Upper lobe of left lung (tissue), 6 donors: ENCODE data around the gene SEL1L. TPM values are rescaled to one million over a fixed set of nuclear protein-coding genes. Genes with fewer than 3 reads are reported as not detected.

Experiments used
- ATAC-seq, 2 donors: fragments of 200-7000 bp; cut with Tn5 transposase; one replicate each; pipeline ENCODE4 v1.9.1; 2022; ENCODE audit warnings: mild to moderate bottlenecking in 2 of 2, moderate library complexity in 2 of 2; ENCODE audit not compliant: low FRiP score in 2 of 2
- DNase-seq, 2 donors: peaks; one replicate each; pipeline ENCODE4 v3.0.0-alpha.2; 2019 to 2020
- H3K27ac ChIP-seq, 4 donors: fragments of 200-600 bp; sonication (generic); one replicate each; pipeline ENCODE4 v1.5.1; 2016 to 2019
- H3K27me3 ChIP-seq, 4 donors: fragments of 200-600 bp; sonication (generic); one replicate each; pipeline ENCODE4 v1.5.1; 2017 to 2019
- H3K36me3 ChIP-seq, 4 donors: fragments of 200-600 bp; sonication (generic); one replicate each; pipeline ENCODE4 v1.5.1; 2016 to 2019
- H3K4me1 ChIP-seq, 4 donors: fragments of 200-600 bp; sonication (generic); one replicate each; pipeline ENCODE4 v1.5.1; 2018 to 2019
- H3K4me3 ChIP-seq, 4 donors: fragments of 200-600 bp; sonication (generic); one replicate each; pipeline ENCODE4 v1.5.1; 2017 to 2019; ENCODE audit warnings: mild to moderate bottlenecking in 2 of 4, moderate library complexity in 1 of 4
- H3K9me3 ChIP-seq, 4 donors: fragments of 200-600 bp; sonication (generic); one replicate each; pipeline ENCODE4 v1.5.1; 2018 to 2019
- EP300 ChIP-seq, 4 donors: sonication (generic); formaldehyde crosslinking; IDR thresholded peaks; one replicate each; pipeline ENCODE4 v1.5.1; 2017; ENCODE audit warnings: antibody characterized with exemption in 4 of 4, control low read depth in 2 of 4
- POLR2A ChIP-seq, 4 donors: fragments of 450-650 bp; IDR thresholded peaks; one replicate each; pipeline ENCODE4 v1.5.1; 2016 to 2017; ENCODE audit warnings: antibody characterized with exemption in 4 of 4, mild to moderate bottlenecking in 2 of 4
- POLR2AphosphoS5 ChIP-seq, 2 donors: sonication (generic); formaldehyde crosslinking; IDR thresholded peaks; one replicate each; pipeline ENCODE4 v1.5.1; 2017; ENCODE audit warnings: antibody characterized with exemption in 2 of 2
- WGBS, 2 donors: methylation state at CpG; one replicate each; pipeline ENCODE4 v1.1.5; 2017 to 2018; 5-methylcytosine and 5-hydroxymethylcytosine counted together
- total RNA-seq, 6 donors: library from RNA; depleted of rRNA in 4 of 6; stranded (reverse); fragments of >200 nt in 4 of 6; gene quantifications; one replicate each; pipeline versions ENCODE4 v1.1.0 to v1.2.1, GENCODE V29; 2016 to 2021
- TF ChIP-seq, protein P1 (sequence below), 6 experiments: fragments of 450-650 bp in 4 of 6; fragments of 200-600 bp in 2 of 6; sonication (generic) in 2 of 6; IDR thresholded peaks; one replicate each; pipeline ENCODE4 v1.5.1; 2016 to 2019; ENCODE audit warnings: antibody characterized with exemption in 6 of 6
- donor health status: DM: no; HTN: no; CAD: no; lungs with moderate emphysema.
- donor health status: DM: no; HTN: yes; CAD: no; lungs with severe emphysema.

SEL1L gene
- total RNA-seq, 6 donors from 2014 or later, result 24.1 to 120 (median 64.0) TPM

DNA sequence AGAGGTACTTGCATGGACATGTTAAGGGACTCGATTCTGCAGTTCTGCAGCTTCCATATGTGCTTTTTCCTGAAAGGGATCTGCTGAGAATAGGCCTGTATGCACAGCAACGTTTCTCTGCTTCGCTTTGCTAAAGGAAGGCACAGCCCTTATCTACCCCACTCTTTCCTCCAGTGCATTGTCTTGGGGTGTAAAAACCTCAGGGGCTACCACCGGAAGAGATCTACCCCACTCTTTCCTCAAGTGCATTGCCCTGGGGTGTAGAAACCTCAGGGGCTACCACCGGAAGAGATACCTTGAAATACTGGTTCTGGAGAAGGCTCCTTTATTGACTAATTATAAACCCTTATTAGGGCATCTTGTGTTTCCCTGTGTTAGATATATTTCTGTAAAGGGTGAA, 52.9 kb downstream of the SEL1L start:
- H3K36me3 ChIP-seq, result peaks cover 33 to 94% (median 57%) of the 10 kb centered on the region in 4 donors
- DNase-seq, result no peak
- H3K27me3 ChIP-seq, result no peaks in the 10 kb centered on the region
- no peaks in the 10 kb centered on the region for H3K4me1 ChIP-seq
- no peak overlapping the region for H3K4me3 ChIP-seq
- ATAC-seq, result no peak
- TF ChIP-seq, protein P1, sequence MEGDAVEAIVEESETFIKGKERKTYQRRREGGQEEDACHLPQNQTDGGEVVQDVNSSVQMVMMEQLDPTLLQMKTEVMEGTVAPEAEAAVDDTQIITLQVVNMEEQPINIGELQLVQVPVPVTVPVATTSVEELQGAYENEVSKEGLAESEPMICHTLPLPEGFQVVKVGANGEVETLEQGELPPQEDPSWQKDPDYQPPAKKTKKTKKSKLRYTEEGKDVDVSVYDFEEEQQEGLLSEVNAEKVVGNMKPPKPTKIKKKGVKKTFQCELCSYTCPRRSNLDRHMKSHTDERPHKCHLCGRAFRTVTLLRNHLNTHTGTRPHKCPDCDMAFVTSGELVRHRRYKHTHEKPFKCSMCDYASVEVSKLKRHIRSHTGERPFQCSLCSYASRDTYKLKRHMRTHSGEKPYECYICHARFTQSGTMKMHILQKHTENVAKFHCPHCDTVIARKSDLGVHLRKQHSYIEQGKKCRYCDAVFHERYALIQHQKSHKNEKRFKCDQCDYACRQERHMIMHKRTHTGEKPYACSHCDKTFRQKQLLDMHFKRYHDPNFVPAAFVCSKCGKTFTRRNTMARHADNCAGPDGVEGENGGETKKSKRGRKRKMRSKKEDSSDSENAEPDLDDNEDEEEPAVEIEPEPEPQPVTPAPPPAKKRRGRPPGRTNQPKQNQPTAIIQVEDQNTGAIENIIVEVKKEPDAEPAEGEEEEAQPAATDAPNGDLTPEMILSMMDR (IDR thresholded peaks at IDR 0.05), result no peak
- no peak for TF ChIP-seq POLR2AphosphoS5 (IDR thresholded peaks at IDR 0.05)
- TF ChIP-seq EP300 (IDR thresholded peaks at IDR 0.05), result no peak
- no peak for TF ChIP-seq POLR2A (IDR thresholded peaks at IDR 0.05)
- no peak overlapping the region for H3K27ac ChIP-seq
- H3K9me3 ChIP-seq, result no peaks in the 10 kb centered on the region
- WGBS, 2 donors, result 75 to 85% methylated on average over 5 of the region's 5 CpGs

DNA sequence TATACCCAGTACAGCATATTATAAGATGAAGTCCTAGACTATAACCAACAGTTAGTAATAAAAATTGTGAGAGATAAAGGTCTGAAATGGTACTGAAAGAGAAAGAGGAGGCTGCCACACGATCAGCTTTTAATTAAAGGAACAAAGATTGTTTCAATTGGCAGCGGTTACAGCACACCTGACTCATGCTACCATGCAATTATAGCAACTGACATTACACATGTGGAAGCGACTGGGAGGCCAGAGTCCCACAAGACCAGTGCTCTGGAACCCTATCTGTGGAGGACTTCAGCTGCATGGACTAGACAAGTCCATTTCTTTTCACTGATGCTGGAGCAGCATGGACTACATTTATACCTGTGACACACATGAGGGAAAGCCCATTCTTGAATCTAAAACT, 55.2 kb downstream of the SEL1L start:
- Histone ChIP-seq H3K27ac (no peak overlapping the region), H3K36me3 (peaks cover 26 to 80% (median 37%) of the 10 kb centered on the region in 4 donors), H3K4me1 (peaks cover 0 to 6% (median 0%) of the 10 kb centered on the region in 4 donors), H3K9me3 (no peaks in the 10 kb centered on the region), H3K27me3 (no peaks in the 10 kb centered on the region), H3K4me3 (no peak overlapping the region)
- ATAC-seq, result no peak
- 84 to 95% methylated on average over 3 of the region's 3 CpGs for WGBS, 2 donors
- no peak for TF ChIP-seq POLR2AphosphoS5 (IDR thresholded peaks at IDR 0.05)
- no peak for TF ChIP-seq EP300 (IDR thresholded peaks at IDR 0.05)
- TF ChIP-seq, protein P1 (IDR thresholded peaks at IDR 0.05), result no peak
- DNase-seq, result no peak

DNA sequence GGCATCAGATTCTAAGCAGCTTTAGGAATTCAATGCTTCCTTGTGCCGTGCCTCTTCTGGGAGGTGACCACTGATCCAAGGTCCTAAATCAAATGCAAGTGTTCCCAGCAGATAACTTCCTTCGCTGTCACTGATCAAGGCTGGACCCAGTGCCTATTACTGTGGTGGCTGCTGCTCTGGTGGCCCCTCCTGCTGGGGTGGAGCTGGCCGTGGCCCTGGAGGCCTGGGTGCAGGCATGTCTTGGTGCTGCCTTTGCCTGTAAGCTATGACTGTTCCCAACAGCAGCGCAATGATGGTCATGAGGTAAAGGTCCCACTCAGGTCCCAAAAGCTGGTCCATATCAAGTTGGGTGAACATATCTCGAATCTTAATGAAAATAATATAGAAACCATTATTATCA, 56.8 kb downstream of the SEL1L start:
- ATAC-seq, result no peak
- 91 to 92% methylated on average over 5 of the region's 5 CpGs for WGBS, 2 donors
- no peaks in the 10 kb centered on the region for H3K27me3 ChIP-seq
- H3K9me3 ChIP-seq, result no peaks in the 10 kb centered on the region
- H3K27ac ChIP-seq, result no peak overlapping the region
- H3K4me3 ChIP-seq, result no peak overlapping the region
- H3K36me3 ChIP-seq, result peaks cover 26 to 64% (median 36%) of the 10 kb centered on the region in 4 donors
- peak in 1 of 2 donors; percentile 46 for DNase-seq
- TF ChIP-seq EP300 (IDR thresholded peaks at IDR 0.05) (no peak), POLR2A (IDR thresholded peaks at IDR 0.05) (no peak), POLR2AphosphoS5 (IDR thresholded peaks at IDR 0.05) (no peak)
- TF ChIP-seq, protein P1 (IDR thresholded peaks at IDR 0.05), result no peak
- H3K4me1 ChIP-seq, result peaks cover 0 to 6% (median 0%) of the 10 kb centered on the region in 4 donors

DNA sequence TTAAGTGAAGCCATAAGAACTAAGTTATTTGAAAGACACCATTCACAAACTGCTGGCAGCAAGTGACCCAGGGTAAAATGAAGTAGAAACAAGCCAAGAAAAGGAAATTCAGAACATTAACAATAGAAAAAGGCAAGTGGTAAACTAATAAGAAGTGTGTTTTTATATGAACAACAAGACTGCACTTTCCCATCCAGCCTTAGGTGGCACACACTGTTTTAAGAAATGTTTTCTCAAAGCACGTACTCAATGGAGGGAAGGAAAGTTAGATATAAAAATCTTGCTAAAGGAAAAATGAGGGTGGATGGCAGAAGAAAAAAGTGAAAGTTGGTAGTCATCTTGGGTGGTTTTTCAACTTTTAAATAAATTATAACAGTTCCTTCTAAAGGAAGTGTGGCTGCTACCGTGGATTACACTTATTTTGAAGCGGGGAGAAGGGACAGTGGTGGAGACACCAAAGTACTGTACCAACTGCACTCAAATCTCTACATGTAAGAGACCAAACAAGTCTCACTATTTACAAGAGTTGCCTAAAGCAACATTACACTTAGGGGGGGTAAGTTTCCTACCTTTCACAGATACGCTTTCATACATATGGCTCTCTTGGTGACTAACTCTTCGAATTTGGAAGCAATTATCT, 58.8 kb downstream of the SEL1L start:
- TF ChIP-seq EP300 (IDR thresholded peaks at IDR 0.05) (no peak), POLR2AphosphoS5 (IDR thresholded peaks at IDR 0.05) (no peak), POLR2A (IDR thresholded peaks at IDR 0.05) (no peak)
- TF ChIP-seq, protein P1 (IDR thresholded peaks at IDR 0.05), result no peak
- Histone ChIP-seq H3K4me1 (peaks cover 0 to 6% (median 0%) of the 10 kb centered on the region in 4 donors), H3K27me3 (no peaks in the 10 kb centered on the region), H3K4me3 (no peak overlapping the region), H3K27ac (peak overlapping the region in 2 of 4 donors; percentile 8 to 19), H3K36me3 (peaks cover 26 to 50% (median 32%) of the 10 kb centered on the region in 4 donors), H3K9me3 (no peaks in the 10 kb centered on the region)
- 85 to 93% methylated on average over 5 of the region's 5 CpGs for WGBS, 2 donors
- ATAC-seq, result no peak
- DNase-seq, result no peak

DNA sequence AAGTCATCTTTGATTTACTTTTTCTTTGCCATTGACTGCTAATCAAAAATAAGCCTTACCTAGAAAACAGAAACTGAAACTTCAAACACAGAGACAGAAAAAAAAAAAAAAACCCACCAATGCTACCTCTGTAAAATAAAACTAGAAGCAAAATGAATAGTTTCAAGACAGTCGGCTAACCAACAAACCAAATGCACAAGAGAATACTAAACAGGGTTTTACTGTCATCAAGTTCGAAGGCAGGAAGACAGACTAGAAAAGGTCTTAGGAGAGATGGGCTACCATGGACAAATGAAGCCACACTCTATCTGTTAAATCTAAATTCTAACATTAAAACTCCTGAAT, 59.5 kb downstream of the SEL1L start:
- DNase-seq (no peak), ATAC-seq (no peak)
- no peaks in the 10 kb centered on the region for H3K9me3 ChIP-seq
- WGBS, 2 donors, result 47 to 48% methylated on average over 2 of the region's 2 CpGs
- no peaks in the 10 kb centered on the region for H3K27me3 ChIP-seq
- H3K4me3 ChIP-seq, result no peak overlapping the region
- H3K27ac ChIP-seq, result peak overlapping the region in 3 of 4 donors; percentile 8 to 52 (median 19)
- peaks cover 22 to 43% (median 27%) of the 10 kb centered on the region in 4 donors for H3K36me3 ChIP-seq
- peaks cover 0 to 6% (median 0%) of the 10 kb centered on the region in 4 donors for H3K4me1 ChIP-seq
- TF ChIP-seq POLR2A (IDR thresholded peaks at IDR 0.05) (no peak), POLR2AphosphoS5 (IDR thresholded peaks at IDR 0.05) (no peak), EP300 (IDR thresholded peaks at IDR 0.05) (no peak)
- TF ChIP-seq, protein P1 (IDR thresholded peaks at IDR 0.05), result no peak
